ENCODE data around the gene JAK2.

The JAK2 gene

DNA sequence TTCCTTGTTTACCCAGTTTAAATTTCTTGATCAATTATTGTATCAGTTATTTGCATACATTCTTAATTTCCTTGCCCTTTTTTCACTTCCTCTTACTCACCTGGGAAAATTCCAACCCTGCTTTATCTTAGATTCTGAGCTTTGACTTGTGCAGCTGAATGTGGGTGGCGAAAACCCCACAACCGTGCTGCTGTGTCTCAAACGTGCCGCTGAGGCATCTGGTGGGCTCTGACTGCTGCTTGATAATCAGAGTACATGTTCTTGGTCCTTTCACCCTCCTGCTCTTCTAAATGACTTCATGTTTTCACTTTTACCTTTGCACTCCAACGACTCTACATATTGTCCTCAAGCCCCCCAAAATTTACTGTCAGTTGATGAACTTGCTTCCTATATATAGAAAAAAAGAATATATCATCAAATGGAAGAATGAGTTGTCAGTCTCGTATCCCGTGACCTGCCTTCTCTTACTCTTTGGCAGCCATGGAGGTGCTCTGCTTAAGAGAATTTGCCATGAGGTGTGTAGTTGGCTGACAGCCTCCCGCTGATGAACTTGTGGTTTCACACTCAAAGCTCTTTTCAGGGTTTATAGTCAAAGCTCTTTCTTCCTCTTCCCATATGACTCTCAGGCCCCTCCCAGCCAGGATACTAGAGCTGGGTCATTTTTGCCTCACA lies 14.0 kb upstream of the JAK2 start:
- no peak for TF ChIP-seq CTCF (IDR thresholded peaks at IDR 0.05)

GRCh38 chr9:4973246-4973645 lies 11.8 kb upstream of the JAK2 start:
- no peak for TF ChIP-seq CTCF (IDR thresholded peaks at IDR 0.05)

DNA sequence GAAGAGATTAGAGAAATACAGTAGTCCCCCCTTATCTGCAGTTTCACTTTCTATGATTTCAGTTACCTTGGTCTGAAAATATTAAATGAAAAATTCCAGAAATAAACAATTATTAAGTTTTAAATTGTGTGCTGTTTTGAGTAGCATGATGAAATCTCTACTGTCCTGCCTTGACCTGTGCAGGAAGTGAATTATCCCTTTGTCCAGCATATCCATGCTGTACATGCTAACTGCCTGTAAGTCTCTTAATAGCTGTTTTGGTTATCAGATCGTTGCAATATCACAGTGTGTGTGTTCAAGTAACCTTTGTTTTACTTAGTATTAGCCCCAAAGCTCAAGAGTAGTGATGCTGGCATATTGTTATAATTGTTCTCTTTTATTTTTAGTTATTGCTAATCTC lies 11.2 kb upstream of the JAK2 start:
- TF ChIP-seq CTCF (IDR thresholded peaks at IDR 0.05): no peak

DNA sequence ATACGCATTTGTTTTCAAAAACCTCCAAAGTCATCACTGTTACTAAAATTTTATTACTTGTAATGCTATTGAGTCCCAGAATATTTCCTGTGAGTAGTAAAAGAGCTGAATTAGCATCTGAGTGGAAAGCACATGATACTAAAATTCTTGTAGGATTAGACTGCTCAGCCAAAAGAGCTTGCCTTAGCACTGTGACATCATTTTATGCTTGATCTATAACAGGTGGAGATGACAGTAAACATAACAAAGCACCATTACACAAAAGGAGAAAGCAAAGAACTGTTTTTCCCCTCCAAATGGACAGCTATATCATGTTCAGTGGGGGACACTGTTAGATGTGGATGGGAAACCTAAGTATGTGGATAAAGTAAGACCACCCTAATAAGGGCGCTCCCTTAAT lies 5.8 kb upstream of the JAK2 start:
- TF ChIP-seq CTCF (IDR thresholded peaks at IDR 0.05): no peak

- TF ChIP-seq CTCF (IDR thresholded peaks at IDR 0.05): no peak
Observed at GRCh38 chr9:4980086-4980727, 4.9 kb upstream of the JAK2 start.

DNA sequence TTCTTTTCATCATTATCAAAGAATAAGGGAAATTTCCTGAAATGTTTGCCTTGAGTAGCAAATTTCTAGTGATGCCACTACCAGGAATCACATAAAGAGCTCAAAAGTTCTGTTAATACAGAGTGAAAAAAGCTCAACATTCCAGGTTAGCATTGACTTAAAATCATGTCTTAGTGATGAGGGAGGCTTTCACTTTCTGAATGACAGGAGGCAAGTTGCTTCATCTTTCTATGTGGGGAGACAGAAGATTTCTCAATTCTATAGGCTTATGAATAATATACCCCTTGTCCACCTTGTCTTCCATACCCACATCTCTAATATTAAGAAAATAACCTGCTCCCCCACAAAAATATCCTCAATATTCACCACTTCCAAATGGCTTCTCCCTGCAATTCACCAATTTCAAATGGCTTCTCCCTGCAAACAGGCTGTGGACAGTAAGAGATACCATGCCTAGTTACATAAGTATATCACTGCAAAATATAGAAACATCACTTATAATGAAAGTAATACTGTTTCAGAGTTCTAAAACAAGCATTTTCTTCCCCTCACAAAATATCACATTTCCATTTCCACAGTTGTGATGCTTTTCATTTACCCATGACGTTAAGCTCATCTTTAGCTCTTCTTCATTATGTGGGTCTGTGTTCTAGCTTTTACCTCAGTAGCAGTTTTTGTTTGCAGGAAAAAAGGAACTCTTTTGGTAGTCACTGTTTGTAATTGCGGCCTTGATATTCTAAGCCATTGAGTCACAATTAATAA lies 2.2 kb upstream of the JAK2 start:
- TF ChIP-seq CTCF (IDR thresholded peaks at IDR 0.05): no peak

GRCh38 chr9:4983601-4984165 lies 1.4 kb upstream of the JAK2 start:
- no peak for TF ChIP-seq CTCF (IDR thresholded peaks at IDR 0.05)
